T-helper 22 cell (primary cell): ENCODE results near the gene HERC3.

ENCODE experiments used
- DNase-seq: peaks from one replicate; pipeline ENCODE4 v3.0.0-alpha.2; 2020; ENCODE audit warnings: low read depth

The HERC3 gene

DNA sequence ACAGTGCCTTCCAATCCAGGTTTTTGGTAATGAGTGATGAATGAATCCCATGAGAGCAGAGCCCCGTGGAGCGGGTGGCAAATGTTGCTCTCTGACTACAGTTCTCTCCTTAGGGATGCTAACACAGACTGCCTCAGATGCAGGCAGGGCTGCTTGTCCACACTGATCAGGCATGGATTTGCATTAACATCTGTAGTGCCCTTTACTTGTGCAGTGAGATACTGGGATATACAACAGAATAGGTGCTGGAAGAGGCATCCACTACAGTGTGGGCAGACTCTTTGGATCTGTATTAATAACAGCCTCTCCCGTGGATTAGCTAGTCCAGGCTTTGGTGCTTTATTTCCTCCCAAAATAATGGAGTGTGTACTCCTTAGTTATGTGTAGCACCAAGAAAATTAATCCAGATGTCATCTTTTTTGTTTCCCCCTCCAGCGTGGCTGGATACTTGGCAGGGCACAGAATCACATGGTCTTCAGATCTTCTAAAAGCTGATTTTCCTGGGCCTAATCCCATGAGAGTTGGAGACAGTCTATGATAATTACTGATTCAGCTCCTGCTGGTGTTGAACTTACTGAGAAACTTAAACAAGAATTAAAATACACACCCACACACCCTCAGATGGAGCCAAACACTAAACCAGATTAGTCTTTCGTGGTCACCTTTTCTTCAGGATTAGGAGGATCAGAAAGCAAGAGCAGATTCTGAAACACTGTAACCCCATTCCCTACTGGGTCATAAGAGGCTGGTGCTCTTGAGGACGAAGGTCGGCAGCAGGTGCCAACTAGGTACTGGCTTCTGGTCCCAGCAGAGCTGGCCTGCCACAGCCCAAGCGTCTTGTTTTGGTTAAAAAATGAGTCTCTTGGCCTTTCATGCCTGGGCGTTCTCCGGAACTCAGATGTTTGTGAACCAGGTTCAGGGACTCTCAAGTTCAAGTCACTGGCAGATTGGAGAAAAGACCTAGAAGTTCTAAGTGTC lies 128.5 kb downstream of the HERC3 start:
- no peak for DNase-seq

DNA sequence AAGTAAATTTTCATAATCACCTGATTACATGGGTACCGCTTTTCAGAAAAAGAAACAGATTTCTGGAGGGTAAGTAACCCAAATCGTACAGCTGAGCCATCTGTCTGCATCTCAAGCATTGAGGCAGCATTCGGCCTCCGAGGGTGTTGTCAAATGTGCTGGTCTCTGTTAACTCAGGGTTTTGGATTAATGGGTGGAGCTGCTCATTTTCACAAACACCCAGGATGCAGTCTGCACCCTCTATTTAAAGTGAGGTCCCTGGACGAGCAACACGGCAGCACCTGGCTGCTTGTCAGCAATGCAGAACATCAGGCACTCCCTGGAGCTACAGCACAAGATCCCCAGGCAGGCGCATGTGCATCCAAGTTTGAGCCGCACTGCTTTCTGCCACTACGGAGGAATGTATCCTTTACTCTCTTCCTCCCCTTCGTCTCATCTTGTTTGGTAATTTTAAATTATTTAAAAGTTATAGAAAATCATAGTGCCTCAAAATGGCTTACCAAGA lies 130.0 kb downstream of the HERC3 start:
- no peak for DNase-seq

DNA sequence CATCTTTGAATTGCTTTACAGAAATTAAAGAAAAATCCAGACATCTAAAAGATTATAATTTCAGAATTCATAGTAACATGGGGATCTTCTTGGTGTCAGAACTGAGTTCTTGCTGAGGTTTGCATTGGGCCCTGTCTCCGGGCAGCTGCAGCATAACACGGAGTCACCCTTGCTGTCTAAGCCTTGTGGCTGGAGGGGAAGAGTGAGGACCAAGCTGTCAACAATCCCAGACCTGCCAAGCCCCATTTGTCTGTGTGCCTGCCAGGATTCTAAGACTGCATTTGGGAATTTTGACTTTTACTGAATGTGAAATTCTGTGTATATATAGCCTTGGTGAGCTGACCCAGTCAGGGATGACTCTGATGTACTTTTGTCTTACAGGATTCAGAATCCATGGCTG lies 130.5 kb downstream of the HERC3 start:
- DNase-seq = no peak

DNA sequence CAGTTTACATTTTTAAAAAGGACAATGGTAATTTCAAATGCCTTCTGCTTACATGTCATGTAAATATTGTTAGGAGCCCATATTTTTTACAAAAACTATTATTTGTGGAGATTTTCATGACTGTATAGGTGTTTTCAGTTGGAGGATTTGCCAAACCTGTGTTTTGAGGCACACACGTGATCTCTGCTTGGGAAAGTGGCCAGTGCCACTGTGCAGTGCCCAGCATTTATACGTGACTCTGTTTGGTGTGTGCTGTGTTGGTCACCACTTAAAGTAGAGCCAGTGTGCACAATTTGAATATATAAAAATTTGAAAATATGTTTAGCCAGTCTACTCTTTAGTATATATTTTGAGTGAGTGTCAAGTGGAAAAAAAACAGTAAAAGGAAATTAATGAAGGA lies 132.1 kb downstream of the HERC3 start:
- no peak for DNase-seq

DNA sequence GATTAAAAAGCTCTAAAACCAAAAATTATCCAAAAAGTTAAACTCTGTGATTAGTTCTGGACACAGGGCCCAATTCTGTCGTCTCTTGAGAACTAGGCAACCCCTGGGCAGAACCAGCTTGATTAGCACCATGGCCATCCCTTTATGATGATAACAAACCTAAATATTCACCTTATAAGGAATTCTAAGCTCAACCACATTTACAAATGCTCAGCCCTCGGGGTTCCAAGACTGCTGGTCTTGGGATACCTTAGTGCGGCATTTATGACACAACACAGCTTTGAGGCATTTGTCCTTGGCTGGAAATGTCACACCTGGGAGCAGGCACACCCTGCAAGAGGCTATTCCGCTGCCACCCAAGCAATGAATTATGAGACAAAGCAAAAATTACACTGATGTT lies 132.9 kb downstream of the HERC3 start:
- DNase-seq = no peak

DNA sequence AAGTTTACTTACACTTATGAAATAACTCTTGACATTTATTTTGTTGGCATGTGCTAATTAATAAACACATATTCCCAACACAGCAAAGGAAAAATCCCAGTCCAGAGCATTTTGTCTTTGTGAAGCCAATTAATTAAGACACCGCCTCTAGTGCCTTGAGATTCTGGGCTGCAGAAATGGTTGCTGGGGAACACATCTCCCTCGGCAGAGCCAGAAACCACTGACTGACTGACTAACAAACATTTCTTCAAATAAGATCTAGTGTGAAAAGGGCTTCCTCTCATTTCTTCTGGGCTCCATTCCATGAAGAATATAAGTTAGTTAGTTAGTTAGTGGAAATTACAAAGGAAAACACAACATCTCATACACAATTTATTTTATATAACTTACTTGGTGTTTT lies 133.7 kb downstream of the HERC3 start:
- no peak for DNase-seq

DNA sequence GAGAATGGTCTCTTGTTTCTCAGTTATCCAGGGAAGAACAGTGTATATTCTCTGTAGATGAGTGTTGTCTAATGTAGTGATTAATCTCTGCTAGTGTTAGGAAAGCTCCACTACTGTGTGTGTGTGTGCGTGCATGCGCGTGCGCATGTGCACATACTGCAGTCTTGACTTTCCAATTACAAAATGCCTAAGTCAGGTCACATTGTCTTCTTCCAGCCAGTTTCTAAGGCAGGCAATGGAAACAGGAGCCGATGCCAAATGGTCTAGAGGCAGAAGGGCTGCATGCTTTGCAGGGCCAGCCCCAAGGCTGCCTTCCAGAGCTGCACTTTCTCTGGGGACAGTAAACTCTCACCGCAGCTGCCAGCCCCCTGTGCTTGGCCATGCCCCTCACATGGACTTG lies 135.9 kb downstream of the HERC3 start:
- no peak for DNase-seq

DNA sequence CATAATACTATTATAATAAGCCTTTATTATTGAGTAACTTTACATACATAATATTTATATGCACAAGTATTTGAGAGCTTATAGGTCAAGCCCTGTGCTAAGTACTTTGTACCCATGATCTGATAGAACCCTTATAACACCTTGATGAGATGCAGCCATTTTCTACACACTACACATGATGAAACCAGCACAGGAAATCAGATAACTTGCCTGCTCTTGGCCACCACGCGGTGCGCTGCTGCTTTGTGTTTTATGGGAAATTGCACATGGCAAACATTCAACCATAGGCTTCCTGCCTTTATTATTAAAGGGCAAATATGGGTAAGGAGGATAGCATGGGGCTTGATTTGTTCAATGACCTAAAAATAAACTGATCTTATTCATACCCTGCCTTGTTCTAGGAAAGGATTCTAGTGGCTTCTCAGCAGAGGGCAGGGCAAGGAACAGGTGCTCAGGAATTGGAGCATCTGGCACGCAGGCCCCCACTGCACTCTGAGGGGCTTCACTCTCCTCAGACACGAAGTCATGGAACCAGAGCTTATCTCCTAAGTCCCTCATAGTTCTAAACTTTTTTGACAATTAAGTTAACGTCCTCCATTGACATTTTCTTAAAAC lies 137.0 kb downstream of the HERC3 start:
- no peak for DNase-seq

DNA sequence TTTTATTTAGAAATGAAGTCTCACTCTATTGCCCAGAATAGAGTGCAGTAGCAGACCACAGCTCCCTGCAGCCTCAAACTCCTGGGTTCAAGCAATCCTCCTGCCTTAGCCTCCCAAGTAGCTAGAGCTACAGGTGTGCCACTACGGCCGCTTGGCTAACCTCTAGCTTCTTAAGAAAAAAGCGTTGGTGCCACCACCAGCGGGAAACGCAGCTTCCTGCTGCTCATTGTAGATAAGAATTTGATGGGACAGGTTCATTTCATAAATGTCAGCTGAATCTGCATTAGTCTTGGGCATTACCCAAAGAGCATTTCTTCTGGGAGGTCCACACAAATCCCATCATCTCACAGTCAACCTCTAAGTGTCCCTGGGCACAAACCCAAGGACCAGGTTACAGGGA lies 138.5 kb downstream of the HERC3 start:
- no peak for DNase-seq

DNA sequence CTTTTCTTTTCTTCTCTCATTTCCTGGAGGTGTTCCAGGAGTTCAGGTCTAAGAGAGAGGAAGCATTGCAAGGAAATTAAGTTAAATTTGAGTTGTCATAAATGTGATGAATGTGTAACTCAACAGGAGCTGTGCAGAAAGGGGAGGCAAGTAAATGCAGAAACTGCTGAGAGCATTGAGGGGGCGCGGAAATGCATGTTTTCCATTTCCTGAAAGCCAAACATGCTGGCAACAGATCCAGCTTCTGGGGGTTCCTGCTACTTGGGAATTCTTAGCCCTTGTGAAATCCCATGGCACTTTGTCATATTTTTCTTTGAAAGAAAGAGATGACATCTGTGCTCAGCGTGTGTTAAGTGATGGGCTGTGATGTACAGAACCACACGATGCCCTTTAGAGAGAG lies 139.1 kb downstream of the HERC3 start:
- DNase-seq = no peak

DNA sequence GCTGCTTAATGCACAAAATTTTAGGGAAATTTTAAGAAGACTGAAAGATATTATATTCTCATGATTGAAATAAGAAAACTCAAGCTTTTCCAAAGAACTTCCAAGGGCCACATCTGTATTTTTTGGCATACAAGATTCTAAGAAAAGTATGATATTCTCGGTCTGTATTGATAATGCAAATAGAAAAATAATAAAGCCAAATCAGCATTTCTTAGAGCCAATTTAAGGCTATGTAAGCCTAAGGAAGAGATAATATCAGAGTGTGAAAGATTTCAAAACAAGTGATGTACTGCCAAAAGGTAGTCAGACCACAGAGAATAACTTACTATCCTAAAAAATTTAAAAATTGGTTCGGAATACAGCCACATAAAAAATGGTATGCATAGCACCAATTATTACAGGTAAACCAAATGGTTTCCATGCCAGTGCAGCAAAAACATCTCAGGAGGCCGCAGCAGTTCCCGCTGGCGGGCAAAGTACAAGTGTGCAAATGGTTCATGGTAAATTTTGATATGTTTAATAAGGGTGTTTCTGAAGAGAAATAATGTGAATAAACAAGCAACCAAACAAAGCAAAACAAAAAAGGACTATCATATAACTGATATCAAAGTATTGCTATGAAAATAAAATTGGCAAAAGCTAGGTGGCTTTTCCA lies 140.6 kb downstream of the HERC3 start:
- no peak for DNase-seq

DNA sequence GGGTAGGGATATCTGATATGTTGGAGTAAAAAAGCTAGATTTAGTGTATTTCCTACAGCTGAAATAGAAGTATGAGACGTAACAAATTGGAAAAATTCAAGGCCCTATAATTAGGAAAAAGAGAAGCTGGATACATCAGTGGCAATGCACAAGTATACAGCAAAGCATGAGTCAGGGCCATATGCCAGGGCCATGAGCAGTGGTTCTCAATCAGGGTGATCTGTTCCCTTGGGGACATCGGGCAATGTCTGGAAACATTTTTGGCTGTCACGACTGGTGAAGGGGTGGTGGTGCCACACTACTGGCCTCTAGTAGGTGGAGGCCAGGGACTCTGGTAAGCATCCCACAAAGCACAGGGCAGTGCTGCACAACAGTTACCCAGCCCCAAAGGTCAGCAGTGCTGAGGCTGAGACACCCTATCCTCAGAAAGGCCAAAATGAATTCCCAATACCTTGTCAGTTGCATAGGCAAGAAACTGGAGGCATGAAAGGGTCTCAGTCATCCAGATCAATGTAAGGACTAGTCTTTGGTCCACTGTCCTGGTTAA lies 142.2 kb downstream of the HERC3 start:
- no peak for DNase-seq

DNA sequence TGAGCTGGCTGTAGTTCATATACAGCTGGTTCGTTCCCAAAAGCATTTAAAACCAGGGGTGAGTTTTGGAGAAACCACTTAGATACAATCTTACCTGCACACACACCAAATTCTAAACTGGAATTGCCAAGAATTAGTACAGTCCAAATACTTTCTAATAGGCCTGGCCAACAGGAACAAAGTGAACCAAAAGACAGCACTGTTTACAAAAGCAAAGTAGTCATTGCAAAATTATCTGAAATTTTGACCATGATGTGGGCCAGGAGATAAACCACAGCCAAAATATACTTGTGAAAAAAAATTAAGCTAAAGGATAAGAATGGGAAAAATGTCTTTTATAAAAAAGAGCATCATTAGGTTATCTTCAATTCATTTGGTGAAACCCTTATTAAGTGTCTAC lies 143.3 kb downstream of the HERC3 start:
- no peak for DNase-seq

DNA sequence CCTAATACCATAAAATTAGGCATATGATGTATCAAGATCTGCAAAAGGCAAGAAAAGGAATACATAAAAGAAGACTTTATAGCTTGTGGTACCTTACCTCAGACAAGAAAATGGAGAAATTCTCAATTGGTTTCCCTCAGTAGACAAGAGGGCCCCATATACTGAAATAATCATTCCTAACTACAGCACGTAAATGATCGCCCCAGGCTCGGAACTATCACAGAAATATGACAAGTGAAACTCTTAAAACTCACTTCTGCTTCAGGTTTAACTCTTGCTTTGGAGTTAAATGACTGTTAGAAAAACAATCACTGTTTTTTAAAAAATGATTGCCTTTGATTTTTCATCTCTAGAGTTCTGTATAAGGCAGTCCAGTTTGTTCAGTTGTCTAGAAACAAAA lies 144.0 kb downstream of the HERC3 start:
- no peak for DNase-seq

DNA sequence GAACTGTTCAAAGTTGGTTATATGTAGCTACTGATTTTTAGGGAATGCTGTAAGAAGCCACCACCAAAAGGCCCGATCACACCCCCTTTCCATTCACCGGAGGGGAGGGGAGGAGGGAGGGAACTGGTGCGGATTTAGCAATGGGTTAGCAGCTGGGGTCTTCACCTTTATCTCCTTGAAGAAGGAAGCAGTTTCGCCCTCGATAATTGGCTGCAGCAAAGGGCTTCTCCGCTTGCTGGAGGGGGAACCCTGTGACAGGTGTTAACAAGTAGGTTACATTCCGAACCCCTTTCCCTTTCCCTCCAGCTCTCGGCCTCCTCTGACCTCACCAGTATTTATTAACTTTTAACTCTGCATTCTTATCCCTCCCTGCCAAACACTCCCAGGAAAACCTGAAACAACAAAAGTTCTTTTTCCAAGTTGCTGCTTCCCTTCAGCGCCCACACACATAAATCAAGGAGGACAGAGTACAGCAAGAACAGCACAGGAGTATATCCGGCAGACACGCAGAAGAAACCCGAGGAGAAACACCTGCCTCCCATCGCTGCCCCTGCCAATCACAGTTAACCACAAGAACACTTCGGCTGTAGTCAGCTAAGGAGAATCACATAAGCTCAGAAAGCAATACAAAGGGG lies 145.1 kb downstream of the HERC3 start:
- DNase-seq = no peak

DNA sequence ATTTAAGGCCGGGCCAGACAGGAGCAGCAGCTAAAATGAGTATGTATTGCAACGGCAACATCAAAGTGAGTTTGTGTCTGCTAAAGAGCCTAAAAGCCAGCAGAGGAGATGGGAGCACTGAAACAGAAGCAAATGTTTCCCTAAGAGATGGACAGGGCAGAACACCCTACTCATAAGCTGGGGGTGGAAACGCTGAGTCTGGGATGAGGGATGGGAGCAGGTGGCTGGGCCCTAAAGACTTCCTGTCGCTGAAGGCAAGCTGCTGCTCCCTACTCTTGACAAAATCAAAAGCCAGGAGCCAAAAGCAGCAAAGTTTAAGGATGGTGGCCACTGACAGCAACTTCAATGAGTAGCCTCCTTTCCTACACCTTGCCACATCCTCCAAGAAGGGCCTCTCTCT lies 145.9 kb downstream of the HERC3 start:
- no peak for DNase-seq

DNA sequence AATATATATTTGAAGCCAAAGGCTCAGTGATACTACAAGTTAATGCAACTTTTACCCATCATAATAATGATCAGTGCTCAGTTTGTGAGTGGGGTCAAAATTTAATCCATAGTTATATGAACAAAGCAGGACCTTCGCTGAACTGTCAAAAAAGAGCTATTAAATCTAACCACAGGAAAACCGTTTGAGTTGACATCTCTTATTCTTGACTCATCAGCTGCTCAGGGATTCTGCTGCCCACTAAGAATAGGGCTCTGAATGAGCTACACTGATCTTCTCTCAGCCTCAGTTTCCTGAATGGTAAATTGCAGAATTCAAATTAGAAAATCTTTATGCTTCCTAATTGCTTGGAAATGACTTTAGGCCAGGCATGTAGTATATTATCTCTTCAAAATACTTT lies 150.3 kb downstream of the HERC3 start:
- no peak for DNase-seq

DNA sequence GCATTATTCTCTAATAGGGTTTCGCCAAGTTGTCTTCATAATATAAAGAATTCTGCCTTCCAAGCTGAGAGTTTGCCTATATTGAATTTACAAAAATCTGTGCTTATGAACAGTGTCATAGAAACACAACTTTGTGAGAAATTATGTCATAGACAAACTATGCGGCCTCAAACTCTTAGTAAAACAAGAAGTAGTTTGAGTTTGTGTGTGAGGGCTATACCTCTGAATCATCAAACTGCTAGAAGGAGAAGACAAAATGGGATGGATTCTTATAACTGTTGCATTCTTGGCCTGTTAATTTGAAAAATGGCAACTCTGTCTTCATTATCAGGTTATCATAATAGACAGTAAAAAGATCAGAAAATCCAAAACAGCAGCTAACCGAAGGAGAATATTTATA lies 151.4 kb downstream of the HERC3 start:
- no peak for DNase-seq

DNA sequence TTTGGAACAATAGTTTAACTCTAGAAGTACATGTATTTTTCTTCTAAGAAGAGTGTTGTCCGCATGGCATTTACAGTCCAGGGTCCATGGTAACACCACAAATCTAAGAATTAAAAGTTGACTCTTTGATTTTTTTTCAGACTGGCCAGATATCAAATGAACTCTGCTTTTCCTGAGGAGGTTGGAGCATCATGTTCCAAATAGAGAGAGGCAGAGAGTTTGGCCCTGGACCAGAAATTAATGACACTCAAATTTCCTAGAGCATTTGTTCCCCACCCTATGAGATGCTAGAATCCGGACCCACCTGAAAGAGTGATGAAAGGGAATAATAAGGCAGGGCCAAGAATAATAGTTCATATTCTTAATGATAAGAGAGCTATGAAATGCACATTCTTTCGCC lies 152.3 kb downstream of the HERC3 start:
- DNase-seq = no peak

DNA sequence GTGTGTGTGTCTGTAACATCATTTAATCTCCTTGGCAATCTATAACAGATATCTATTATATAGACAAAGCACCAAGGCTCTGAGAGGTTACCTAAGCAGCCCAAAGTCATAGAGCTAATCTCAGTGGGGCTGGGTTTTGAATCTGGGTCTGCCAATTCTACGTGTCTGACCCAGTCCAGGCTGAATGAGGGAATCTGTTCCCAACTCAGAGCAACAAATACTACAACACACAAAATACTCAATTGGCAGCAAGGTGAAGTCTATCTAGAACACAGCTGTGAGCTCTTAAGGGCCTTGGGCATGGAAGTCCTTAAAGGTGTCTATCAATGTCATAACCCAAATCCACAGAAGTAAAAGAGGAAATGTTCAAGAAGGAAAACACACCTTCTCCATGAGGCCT lies 152.9 kb downstream of the HERC3 start:
- no peak for DNase-seq

DNA sequence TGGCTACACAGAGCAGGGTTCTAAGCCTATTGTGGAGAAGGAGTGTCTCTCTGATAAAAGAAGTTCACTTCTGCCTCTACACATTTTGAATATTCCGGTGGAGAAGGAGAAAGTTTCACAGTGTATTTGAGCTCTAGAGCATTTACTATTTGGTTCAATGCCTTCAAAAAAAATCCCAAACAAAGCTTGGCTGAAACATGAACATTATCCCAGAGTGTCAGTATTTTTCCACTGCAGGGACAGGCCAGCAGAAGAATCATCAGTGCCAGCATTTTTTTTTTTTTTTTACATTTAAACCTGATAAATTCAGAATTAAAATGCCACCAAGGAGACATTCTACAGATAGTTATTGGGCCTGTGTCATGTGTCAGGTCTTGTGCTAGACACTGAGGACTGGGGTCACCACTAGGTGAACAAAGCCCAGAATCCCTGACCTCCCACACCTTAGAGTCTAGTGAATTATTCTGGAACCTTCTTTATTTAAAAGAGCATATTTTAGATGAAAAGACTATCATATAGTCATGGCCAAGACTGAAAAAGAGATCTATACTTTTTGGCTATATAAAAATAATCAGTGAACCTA lies 153.4 kb downstream of the HERC3 start:
- no peak for DNase-seq

DNA sequence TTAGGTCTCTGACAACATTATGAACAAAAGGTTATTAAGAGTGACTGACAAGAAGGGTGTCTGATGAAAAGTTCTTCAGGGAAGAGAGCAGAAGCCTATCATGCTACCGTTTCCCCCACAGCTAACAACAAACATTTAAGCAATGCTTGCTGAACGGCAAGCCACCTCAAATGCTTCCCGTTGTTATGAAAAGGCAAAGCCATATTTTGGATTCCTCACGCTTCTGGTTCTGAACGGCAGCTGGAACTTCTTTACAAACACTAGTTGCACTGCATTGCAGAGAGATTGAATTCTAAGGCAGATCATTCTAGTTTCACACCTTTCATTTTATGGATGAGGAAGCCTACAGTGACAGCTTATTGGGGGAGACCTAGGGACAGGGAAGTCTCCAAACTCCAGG lies 153.9 kb downstream of the HERC3 start:
- DNase-seq = no peak
